Keratinocyte (primary cell): ENCODE measurements around the gene CGREF1. TPM values are rescaled to one million over a fixed set of nuclear protein-coding genes. Genes with fewer than 3 reads are reported as not detected.

ENCODE experiments used
- DNase-seq: peaks from one replicate; pipeline ENCODE4 v3.0.0-alpha.2; 2011; ENCODE audit warnings: low read depth, missing footprints, low spot score
- FAIRE-seq: peaks from 2 replicates; lab custom pipeline; 2011; peaks lifted over from hg19 to GRCh38; lab: Jason Lieb, UNC
- H2AFZ ChIP-seq: 2 replicates; pipeline ENCODE4 v1.6.0; 2012; ENCODE audit warnings: low read length, control low read depth, inconsistent platforms; ENCODE audit not compliant: control insufficient read depth
- H3K27ac ChIP-seq: 2 replicates; pipeline ENCODE4 v1.5.1; 2011; ENCODE audit warnings: low read length; ENCODE audit not compliant: control insufficient read depth, insufficient read depth
- H3K27me3 ChIP-seq: 3 replicates; pipeline ENCODE4 v1.6.0; 2011; ENCODE audit warnings: low read length; ENCODE audit not compliant: control insufficient read depth, insufficient read depth; ENCODE audit errors: extremely low read depth
- H3K36me3 ChIP-seq, 2 experiments: 2 replicates in 1 of 2; 3 replicates in 1 of 2; pipeline ENCODE4 v1.5.1; 2011; ENCODE audit warnings: low read length in 2 of 2, mild to moderate bottlenecking in 1 of 2; ENCODE audit not compliant: control insufficient read depth in 2 of 2, insufficient read depth in 2 of 2; ENCODE audit errors: extremely low read depth in 1 of 2
- H3K4me1 ChIP-seq: 3 replicates; pipeline ENCODE4 v1.5.1; 2011; ENCODE audit warnings: low read length; ENCODE audit not compliant: control insufficient read depth, insufficient read depth; ENCODE audit errors: extremely low read depth
- H3K4me2 ChIP-seq: 3 replicates; pipeline ENCODE4 v1.6.0; 2011; ENCODE audit warnings: low read depth, low read length; ENCODE audit not compliant: control insufficient read depth, insufficient read depth; ENCODE audit errors: extremely low read depth
- H3K4me3 ChIP-seq, 3 experiments: fragments of 200-600 bp in 1 of 3; sonication (generic) in 1 of 3; 2 replicates in 2 of 3; 3 replicates in 1 of 3; pipeline ENCODE4 v1.5.1; 2011 to 2016; ENCODE audit warnings: low read length in 3 of 3, mild to moderate bottlenecking in 3 of 3, control low read depth in 2 of 3, inconsistent platforms in 1 of 3, low read depth in 1 of 3, mixed read lengths in 1 of 3, mixed run types in 1 of 3, moderate library complexity in 1 of 3; ENCODE audit not compliant: control insufficient read depth in 2 of 3, insufficient read depth in 2 of 3; ENCODE audit errors: extremely low read depth in 1 of 3
- H3K79me2 ChIP-seq: 2 replicates; pipeline ENCODE4 v1.6.0; 2012; ENCODE audit warnings: low read length; ENCODE audit not compliant: control insufficient read depth, insufficient read depth
- H3K9ac ChIP-seq: 3 replicates; pipeline ENCODE4 v1.6.0; 2011; ENCODE audit warnings: low read length; ENCODE audit not compliant: control insufficient read depth, insufficient read depth; ENCODE audit errors: extremely low read depth
- H3K9me1 ChIP-seq: 3 replicates; pipeline ENCODE4 v1.6.0; 2011; ENCODE audit warnings: low read length; ENCODE audit not compliant: control insufficient read depth, insufficient read depth; ENCODE audit errors: extremely low read depth
- H3K9me3 ChIP-seq: 2 replicates; pipeline ENCODE4 v1.5.1; 2012; ENCODE audit warnings: low read depth, low read length; ENCODE audit not compliant: control insufficient read depth
- H4K20me1 ChIP-seq: 3 replicates; pipeline ENCODE4 v1.6.0; 2011; ENCODE audit warnings: low read length; ENCODE audit not compliant: control insufficient read depth, insufficient read depth; ENCODE audit errors: extremely low read depth
- EZH2 ChIP-seq: IDR thresholded peaks from one replicate; pipeline ENCODE4 v1.6.1; 2012; ENCODE audit warnings: inconsistent platforms, mild to moderate bottlenecking, low read length, moderate library complexity
- dilution Hi-C: fragments of 300-500 bp; cut with MboI; formaldehyde crosslinking; loops from one replicate; pipeline ENCODE4 v1.7.0; 2020; ENCODE audit warnings: low sequenced_read_pairs; ENCODE audit not compliant: extremely low pct_ligation_motif_present
- polyA minus RNA-seq, 3 experiments: library from RNA; depleted of rRNA, polyadenylated mRNA; stranded (reverse); fragments of >200 nt; gene quantifications; 1 replicate in 1 of 3; 2 replicates in 1 of 3; 3 replicates in 1 of 3; pipeline ENCODE4 v1.2.3, GENCODE V29; 2011
- polyA plus RNA-seq, 5 experiments: library from polyadenylated mRNA; depleted of rRNA in 3 of 5; stranded (reverse) in 3 of 5; stranded (forward) in 1 of 5; unstranded in 1 of 5; fragments of >200 nt; gene quantifications; 1 replicate in 1 of 5; 2 replicates in 3 of 5; 3 replicates in 1 of 5; pipeline versions ENCODE4 v1.2.1 to v1.2.3, GENCODE V29; 2011 to 2012; ENCODE audit warnings: missing spikeins in 2 of 5, low read depth in 1 of 5, low replicate concordance in 1 of 5
- TF ChIP-seq, protein P1 (sequence below), 3 experiments: IDR thresholded peaks in 1 of 3; conservative IDR thresholded peaks in 1 of 3; optimal IDR thresholded peaks in 1 of 3; 2 replicates in 2 of 3; 3 replicates in 1 of 3; pipeline versions ENCODE3 to v1.5.1; 2011; ENCODE audit warnings: low read length in 3 of 3, mild to moderate bottlenecking in 3 of 3, moderate library complexity in 2 of 3, control low read depth in 1 of 3, inconsistent platforms in 1 of 3; ENCODE audit not compliant: insufficient read depth in 2 of 3; ENCODE audit errors: extremely low read depth in 1 of 3

Gene CGREF1, protein sequence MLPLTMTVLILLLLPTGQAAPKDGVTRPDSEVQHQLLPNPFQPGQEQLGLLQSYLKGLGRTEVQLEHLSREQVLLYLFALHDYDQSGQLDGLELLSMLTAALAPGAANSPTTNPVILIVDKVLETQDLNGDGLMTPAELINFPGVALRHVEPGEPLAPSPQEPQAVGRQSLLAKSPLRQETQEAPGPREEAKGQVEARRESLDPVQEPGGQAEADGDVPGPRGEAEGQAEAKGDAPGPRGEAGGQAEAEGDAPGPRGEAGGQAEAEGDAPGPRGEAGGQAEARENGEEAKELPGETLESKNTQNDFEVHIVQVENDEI
- polyA plus RNA-seq (1.1 to 1.4 TPM (median 1.3 TPM) in 3 replicates), polyA minus RNA-seq (0.51 to 1.1 TPM (median 0.96 TPM) in 3 replicates)
- 0.69 TPM for polyA plus RNA-seq (2011; ENCODE audit: low read depth)
- 1.7 and 2.6 TPM in 2 replicates for polyA plus RNA-seq (2011; cell fraction: cytosol; rRNA removed)
- polyA plus RNA-seq (2011; cell fraction: nucleus; rRNA removed), result 3.2 and 3.3 TPM in 2 replicates
- 0.81 and 1.1 TPM in 2 replicates for polyA plus RNA-seq (2012; ENCODE audit: low replicate concordance)
- polyA minus RNA-seq (2011; cell fraction: cytosol; rRNA and poly(A)+ RNA removed), result 1.9 TPM
- 1.2 TPM in 1 of 2 replicates, not detected in the other for polyA minus RNA-seq (2011; cell fraction: nucleus; rRNA and poly(A)+ RNA removed)

DNA sequence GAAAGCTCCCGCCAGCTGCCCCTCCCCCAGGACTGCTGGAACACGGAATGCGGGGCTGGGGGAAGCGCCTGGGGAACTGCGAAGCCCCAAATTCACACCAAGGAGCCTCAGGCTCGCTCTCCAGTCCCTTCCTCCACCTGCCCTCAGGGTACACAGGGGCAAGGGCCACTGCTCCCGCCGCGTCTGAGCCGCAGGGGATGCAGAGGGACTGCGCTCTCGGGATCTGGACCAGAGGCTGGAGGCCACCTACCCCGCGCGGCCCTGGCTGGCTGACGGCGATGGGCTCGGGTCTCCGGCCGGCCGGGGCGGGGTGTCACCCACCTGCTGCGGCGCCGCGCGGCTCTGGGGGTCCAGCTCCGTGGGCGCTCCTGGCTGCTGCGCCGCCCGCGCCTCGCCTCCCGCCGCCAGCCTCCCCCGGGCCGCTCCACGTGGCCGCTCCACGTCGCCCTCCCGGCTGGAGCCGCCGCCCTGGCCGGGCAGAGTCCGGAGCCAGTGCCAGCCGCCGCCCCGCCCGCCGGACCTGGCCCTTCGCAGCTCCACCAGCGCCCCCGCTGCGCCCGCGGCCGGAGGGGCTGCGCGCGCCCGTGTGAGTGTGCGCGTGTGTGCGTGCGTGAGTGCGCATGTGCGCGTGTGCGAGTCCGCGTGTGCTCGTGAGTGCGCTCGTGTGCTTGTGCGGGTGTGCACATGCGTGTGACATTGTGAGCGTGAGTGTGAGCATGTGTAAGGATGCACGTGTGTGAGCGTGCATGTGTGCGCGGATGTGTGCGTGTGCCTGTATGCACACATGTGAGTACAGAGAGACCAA lies at the start of gene CGREF1:
CGREF1 (minus strand) TSS at position 604 of the 805 bp plus-strand sequence. CDS start 14,762 bp downstream, outside the sequence.
- FAIRE-seq (no peak), DNase-seq (no peak)
- Histone ChIP-seq H3K9me3 (no peaks in the 10 kb centered on the region), H3K27ac (no peak within 1 kb of the TSS), H3K4me3 (peak within 1 kb of the TSS; percentile 28 to 46 (median 44)), H3K9ac (no peak within 1 kb of the TSS), H3K9me1 (no peaks in the 10 kb centered on the region), H3K4me2 (peak within 1 kb of the TSS; percentile 65), H4K20me1 (no peaks in the 10 kb centered on the region), H2AFZ (peak within 1 kb of the TSS; percentile 68), H3K27me3 (peaks cover 59% of the 10 kb centered on the region), H3K4me1 (peaks cover 3% of the 10 kb centered on the region), H3K79me2 (no peaks in the 10 kb centered on the region), H3K36me3 (no peaks in the 10 kb centered on the region)
- dilution Hi-C loops, result no loop called here
- peak; percentile 38 for TF ChIP-seq EZH2
- TF ChIP-seq, protein P1, sequence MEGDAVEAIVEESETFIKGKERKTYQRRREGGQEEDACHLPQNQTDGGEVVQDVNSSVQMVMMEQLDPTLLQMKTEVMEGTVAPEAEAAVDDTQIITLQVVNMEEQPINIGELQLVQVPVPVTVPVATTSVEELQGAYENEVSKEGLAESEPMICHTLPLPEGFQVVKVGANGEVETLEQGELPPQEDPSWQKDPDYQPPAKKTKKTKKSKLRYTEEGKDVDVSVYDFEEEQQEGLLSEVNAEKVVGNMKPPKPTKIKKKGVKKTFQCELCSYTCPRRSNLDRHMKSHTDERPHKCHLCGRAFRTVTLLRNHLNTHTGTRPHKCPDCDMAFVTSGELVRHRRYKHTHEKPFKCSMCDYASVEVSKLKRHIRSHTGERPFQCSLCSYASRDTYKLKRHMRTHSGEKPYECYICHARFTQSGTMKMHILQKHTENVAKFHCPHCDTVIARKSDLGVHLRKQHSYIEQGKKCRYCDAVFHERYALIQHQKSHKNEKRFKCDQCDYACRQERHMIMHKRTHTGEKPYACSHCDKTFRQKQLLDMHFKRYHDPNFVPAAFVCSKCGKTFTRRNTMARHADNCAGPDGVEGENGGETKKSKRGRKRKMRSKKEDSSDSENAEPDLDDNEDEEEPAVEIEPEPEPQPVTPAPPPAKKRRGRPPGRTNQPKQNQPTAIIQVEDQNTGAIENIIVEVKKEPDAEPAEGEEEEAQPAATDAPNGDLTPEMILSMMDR (optimal IDR thresholded peaks at IDR 0.05 in 1 of 3, IDR thresholded peaks at IDR 0.05 in 1 of 3, conservative IDR thresholded peaks at IDR 0.05 in 1 of 3; ENCODE audit: extremely low read depth in 1 of 3, insufficient read depth in 2 of 3, low read length in 3 of 3), result no peak

DNA sequence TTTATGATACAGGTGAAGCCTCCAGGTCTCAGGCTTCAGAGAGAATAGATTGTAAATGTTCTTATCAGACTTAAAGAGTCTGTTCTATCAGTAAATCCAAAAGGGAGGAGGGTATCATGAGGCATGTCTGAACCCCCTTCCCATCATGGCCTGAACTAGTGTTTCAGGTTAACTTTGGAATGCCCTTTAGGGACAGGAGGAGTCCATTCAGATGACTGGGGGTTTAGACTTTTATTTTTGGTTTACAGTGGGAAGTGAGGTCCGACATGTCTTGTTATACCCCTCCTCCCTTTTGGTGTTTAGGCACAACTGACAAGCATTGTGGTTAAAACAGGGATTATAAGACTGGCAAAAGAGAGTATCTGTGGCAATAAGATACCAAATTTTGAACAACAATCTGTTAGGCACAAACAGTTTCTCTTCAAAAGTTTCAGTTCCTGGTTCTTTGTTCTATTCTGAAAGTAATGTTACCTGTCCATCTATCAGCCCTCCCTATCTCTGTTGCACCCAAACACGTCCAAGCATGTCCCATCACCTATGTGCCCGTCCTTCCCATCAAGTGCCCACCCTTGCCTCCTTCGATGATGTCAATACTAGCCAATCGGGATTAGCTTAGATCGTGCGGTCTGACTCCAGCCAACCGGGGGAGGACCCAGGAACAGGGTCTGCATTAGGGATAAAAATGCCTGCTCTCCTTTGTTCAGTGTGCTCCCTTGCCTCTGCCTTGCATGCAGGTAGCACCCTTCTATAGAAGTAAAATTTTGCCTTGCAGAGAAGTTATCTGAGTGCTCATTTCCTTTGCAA lies 46.2 kb upstream of the CGREF1 start:
- no peak for DNase-seq
- no peaks in the 10 kb centered on the region for H3K9me1 ChIP-seq
- H4K20me1 ChIP-seq, result no peaks in the 10 kb centered on the region
- H3K4me1 ChIP-seq, result peaks cover 5% of the 10 kb centered on the region
- H3K9ac ChIP-seq, result no peak overlapping the region
- no peak overlapping the region for H3K27ac ChIP-seq
- TF ChIP-seq, protein P1 (optimal IDR thresholded peaks at IDR 0.05 in 1 of 3, IDR thresholded peaks at IDR 0.05 in 1 of 3, conservative IDR thresholded peaks at IDR 0.05 in 1 of 3; ENCODE audit: extremely low read depth in 1 of 3, insufficient read depth in 2 of 3, low read length in 3 of 3), result no peak
- no peak for TF ChIP-seq EZH2
- dilution Hi-C loops, result no loop called here
- FAIRE-seq, result no peak
- no peaks in the 10 kb centered on the region for H3K9me3 ChIP-seq
- no peaks in the 10 kb centered on the region for H3K79me2 ChIP-seq
- H3K4me2 ChIP-seq, result no peak overlapping the region
- peaks cover 1% of the 10 kb centered on the region for H3K27me3 ChIP-seq
- H2AFZ ChIP-seq, result peak overlapping the region; percentile 60
- H3K36me3 ChIP-seq, result no peaks in the 10 kb centered on the region
- no peak overlapping the region for H3K4me3 ChIP-seq
